ENCODE measurements around the gene RAB5A. TPM values are rescaled to one million over a fixed set of nuclear protein-coding genes. Genes with fewer than 3 reads are reported as not detected.

Gene RAB5A
- total and polyA plus RNA-seq, 10 of the 15 experiments (the other 5 are each of a cell fraction or from before 2014, with no cell fraction given) = 15.8 to 44.3 (median 29.1) TPM

DNA sequence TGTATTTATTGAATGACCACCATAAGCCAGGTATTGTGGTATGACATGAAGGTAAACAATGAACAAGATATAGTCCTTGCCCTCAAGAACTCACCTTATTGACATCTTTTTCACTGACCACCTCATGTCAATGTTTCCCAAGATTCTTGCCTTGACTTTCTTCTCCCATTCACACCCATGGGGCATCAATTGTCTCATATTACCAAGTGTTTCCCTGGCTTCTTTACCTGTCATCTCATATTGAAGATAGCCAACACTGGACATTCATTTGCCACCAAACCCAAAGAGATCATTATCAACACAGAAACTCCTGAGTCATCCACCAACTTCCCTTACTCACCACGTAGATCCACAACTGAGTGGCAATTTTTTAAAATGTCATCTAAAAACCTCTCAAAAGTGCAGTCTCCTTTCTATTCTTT, 15.1 kb upstream of the RAB5A start:
- ChIA-PET POLR2A (interaction anchor here (1.4 kb wide), 1 partner anchor 19 kb away, joined by 4 read pairs; no protein-coding TSS in a partner anchor), RAD21 (ENCODE audit: unreplicated experiment) (interaction anchor here (0.8 to 1.2 kb wide), 2 partner anchors 43 to 194 kb away, joined by 3 read pairs; no protein-coding TSS in a partner anchor), CTCF (interaction anchor here (1.3 kb wide), 1 partner anchor 22 kb away, joined by 3 read pairs; no protein-coding TSS in a partner anchor), SMC1A (ENCODE audit: uncharacterized antibody, unreplicated experiment) (interaction anchor here (1.3 to 1.5 kb wide), 4 partner anchors 8 to 16 kb away, joined by 3 to 5 read pairs (median 4); no protein-coding TSS in a partner anchor)
- H3K27me3 ChIP-seq (replicated peaks in 1 of 2; ENCODE audit: control insufficient read depth in 2 of 2, insufficient read depth in 2 of 2, low read length in 1 of 2) = no peaks in the 10 kb centered on the region
- H3K36me3 ChIP-seq (ENCODE audit: control insufficient read depth in 2 of 2, insufficient read depth in 2 of 2, low read length in 1 of 2) = no peaks in the 10 kb centered on the region
- H3K4me2 ChIP-seq (ENCODE audit: control insufficient read depth, insufficient read depth) = peak overlapping the region; percentile 56
- H3K4me3 ChIP-seq = 0 out of 2 replicates have a peak overlapping the region, but pooled peaks have one; percentile 25
- FAIRE-seq (peak; percentile 47), DNase-seq (ENCODE audit: low read depth, low spot score) (no peak), ATAC-seq (peak; percentile 77)
- H4K20me1 ChIP-seq (ENCODE audit: control insufficient read depth, insufficient read depth) = no peaks in the 10 kb centered on the region
- no peaks in the 10 kb centered on the region for H3K79me2 ChIP-seq (ENCODE audit: control insufficient read depth, insufficient read depth, low read length)
- no TSS peak for BruUV-seq (replicated peaks)
- peaks cover 13% of the 10 kb centered on the region for H3K4me1 ChIP-seq (ENCODE audit: control insufficient read depth, insufficient read depth, low read length)
- WGBS (ENCODE audit: insufficient coverage, insufficient replicate concordance, low lambda C conversion rate, missing lambda C conversion rate) = 0% methylated on average over 1 of the region's 1 CpG
- no peak overlapping the region for H3K9ac ChIP-seq (ENCODE audit: control insufficient read depth, insufficient read depth, low read length)
- in situ Hi-C loops (cut with MboI) = no loop called here
- H3K9me3 ChIP-seq (replicated peaks; ENCODE audit: control insufficient read depth, insufficient read depth, low read length) = no peaks in the 10 kb centered on the region; the same call in 2 of the 3 replicates
- H3K27ac ChIP-seq (ENCODE audit: control insufficient read depth, insufficient read depth) = peak overlapping the region; percentile 1; the same call in 1 of the 2 replicates
- intact Hi-C loops (cut with micrococcal nuclease; ENCODE audit: unreplicated experiment) = loop anchor here (2.0 kb wide), 1 partner anchor 15 kb away; the partner anchor contains the start of gene RAB5A
- H2AFZ ChIP-seq (ENCODE audit: control insufficient read depth, low read depth, low read length) = no peak overlapping the region
- TF ChIP-seq, protein P1, sequence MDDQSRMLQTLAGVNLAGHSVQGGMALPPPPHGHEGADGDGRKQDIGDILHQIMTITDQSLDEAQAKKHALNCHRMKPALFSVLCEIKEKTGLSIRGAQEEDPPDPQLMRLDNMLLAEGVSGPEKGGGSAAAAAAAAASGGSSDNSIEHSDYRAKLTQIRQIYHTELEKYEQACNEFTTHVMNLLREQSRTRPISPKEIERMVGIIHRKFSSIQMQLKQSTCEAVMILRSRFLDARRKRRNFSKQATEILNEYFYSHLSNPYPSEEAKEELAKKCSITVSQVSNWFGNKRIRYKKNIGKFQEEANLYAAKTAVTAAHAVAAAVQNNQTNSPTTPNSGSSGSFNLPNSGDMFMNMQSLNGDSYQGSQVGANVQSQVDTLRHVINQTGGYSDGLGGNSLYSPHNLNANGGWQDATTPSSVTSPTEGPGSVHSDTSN (IDR thresholded peaks at IDR 0.05; ENCODE audit: insufficient replicate concordance, low read depth, low read length) = no peak
- no peak for TF ChIP-seq MLLT1 (IDR thresholded peaks at IDR 0.05)
- TF ChIP-seq PAX5 (IDR thresholded peaks at IDR 0.05; ENCODE audit: borderline replicate concordance, low read depth, low read length) = no peak
- TF ChIP-seq RUNX3 (IDR thresholded peaks at IDR 0.05; ENCODE audit: low read length) = peak; percentile 48
- TF ChIP-seq ESRRA (IDR thresholded peaks at IDR 0.05; ENCODE audit: low read length) = no peak
- no peak for TF ChIP-seq BCL11A (IDR thresholded peaks at IDR 0.05; ENCODE audit: low read depth, low read length)
- TF ChIP-seq PML (IDR thresholded peaks at IDR 0.05; ENCODE audit: low read length) = no peak
- 0 out of 2 replicates have a peak, but pooled peaks have one; percentile 9 for TF ChIP-seq PKNOX1 (IDR thresholded peaks at IDR 0.05)
- TF ChIP-seq HDGF (IDR thresholded peaks at IDR 0.05) = no peak
- TF ChIP-seq FOXK2 (IDR thresholded peaks at IDR 0.05) = no peak
- TF ChIP-seq NFXL1 (IDR thresholded peaks at IDR 0.05; ENCODE audit: borderline replicate concordance) = no peak
- TF ChIP-seq JUNB (IDR thresholded peaks at IDR 0.05) = no peak
- TF ChIP-seq HDAC6 (IDR thresholded peaks at IDR 0.05; ENCODE audit: unreplicated experiment) = no peak
- TF ChIP-seq BACH1 (IDR thresholded peaks at IDR 0.05; ENCODE audit: borderline replicate concordance) = no peak; the same call in 1 of the 2 replicates
- TF ChIP-seq REST (IDR thresholded peaks at IDR 0.05; ENCODE audit: low read depth, low read length) = no peak
- no peak for TF ChIP-seq TCF12 (IDR thresholded peaks at IDR 0.05; ENCODE audit: low read depth, low read length)
- no peak for TF ChIP-seq TAF1 (IDR thresholded peaks at IDR 0.05; ENCODE audit: borderline replicate concordance, low read depth, low read length)
